NCI-H187 (cell line): ENCODE results near the gene NBDY.

ENCODE experiments used
- DNase-seq, 2 experiments: peaks; one replicate each; lab custom pipeline; 2025; lab: John Stamatoyannopoulos, UW

The NBDY gene

DNA sequence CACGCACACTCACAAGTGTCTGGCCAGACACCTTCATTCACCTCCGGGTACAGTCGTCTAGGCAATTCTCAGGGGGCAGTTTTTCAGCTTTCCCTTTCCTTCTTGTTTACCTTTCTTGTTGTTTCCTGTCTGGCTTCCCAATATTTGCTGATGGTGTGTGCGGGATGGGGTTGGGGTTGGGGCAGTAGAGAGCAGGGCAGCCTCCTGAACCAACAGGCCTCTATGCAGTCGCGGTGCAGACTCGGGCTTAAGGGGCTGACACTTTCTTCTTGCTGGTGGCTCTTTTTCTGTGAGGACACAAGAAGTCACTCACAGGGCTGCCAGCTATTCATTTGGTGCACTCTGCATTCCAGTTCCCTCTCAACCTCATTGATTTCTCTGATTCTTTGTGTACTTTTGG is 56.4 kb downstream of the NBDY start:
- no peak for DNase-seq

- no peak for DNase-seq
Observed at GRCh38 chrX:56786889-56787733, 58.1 kb downstream of the NBDY start.

DNA sequence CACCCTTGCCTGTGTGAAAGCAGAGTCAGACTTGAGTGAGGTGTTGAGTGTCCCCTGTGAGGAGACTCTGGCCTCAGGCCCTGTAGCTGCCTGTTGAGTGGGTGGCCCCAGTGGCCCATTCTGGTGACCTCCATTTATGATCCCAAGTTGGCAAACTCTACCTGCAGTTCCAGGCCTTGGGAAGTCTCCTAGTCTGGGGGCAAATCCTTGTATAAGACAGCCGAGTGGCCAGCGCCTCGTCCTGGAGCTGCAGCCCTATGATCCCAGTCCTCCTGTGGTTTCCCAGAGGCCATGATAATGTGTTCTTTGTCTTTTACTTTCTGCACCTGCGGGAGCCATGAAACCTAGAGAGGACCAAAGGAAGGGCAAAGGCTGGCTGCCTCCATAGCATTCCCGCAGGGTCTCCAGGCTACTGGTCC is 58.7 kb downstream of the NBDY start:
- no peak for DNase-seq

DNA sequence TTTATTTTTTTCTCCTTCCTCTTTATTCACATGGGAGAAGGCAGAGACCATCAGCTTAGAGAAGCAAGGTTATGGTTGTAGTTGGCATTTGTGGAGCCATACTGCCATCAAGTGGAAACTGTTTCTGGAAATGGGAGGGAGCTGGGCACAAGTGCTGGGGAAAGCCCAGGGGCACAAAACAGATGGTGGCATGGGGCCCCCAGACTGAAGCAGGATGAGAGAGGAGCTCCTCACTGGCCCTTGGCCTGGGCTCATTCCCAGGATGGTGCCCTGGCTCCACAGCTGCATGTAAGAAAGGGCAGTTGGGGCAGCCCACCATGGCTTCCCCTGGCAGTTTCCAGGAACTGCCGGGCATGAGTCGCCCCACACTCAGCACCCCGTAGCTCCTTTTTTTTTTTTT is 59.2 kb downstream of the NBDY start:
- no peak for DNase-seq

DNA sequence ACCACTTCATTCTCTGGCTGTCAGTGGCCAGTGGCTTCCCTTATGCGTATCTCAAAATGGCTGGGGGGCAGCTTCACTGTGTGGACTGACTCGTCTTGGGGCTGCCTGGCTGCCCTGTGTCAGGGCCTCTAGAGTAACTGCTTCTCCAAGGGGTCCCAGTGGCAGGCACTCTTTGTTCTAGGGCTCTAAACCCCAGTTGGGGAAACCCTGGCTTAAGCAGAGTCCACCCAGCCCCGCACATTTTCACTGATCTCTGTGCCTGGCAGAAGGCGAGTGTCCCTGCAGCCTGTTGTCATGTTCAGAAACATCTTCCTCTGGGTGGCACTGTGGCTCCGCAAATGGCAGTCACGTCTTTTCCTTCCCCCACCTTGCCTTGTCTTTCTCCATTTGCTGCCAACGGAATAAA is 59.7 kb downstream of the NBDY start:
- no peak for DNase-seq

DNA sequence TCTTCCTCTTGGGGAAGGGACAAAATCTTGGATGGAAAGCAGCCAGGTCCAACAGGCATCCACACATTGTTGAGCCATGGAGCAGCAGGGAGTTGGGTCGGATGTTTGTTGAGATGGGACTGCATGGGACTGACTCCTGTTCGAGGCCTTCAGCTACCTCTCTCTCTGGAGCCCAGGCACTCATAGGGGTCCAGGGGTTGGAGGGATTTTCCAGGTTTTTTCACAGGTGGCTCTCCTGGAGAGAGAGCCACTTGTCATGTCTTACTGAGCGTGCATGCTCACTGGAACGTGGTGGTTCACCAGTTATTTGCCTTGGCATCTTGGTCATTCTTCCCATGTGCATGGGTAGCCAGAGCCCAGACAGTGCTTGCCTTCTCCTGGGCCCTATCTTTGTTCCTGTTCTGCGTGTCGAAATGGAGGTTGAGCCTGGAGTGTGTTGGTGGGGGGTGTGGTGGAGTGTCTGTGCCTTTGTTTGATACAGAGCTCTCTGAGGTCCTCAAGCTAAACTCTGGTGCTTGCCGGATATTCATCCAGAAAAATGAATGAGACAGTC is 60.6 kb downstream of the NBDY start:
- DNase-seq, result no peak

DNA sequence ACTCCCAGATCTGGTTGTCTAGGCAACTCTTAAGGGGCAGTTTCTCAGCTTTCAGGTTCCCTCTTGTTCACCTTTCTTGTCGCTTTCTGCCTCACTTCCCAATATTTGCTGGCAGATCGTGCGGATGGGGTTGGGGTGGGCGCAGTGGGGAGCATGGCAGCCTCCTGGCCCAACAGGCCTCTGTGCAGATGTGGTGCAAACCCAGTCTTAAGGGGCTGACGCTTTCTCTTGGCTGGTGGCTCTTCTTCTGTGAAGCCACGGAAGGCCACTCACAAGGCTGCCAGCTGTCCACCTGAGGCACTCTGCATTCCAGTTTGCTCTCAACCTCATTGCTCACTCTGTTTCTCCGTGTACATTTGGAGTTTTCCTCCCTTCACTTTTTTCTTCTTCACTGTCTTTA is 61.7 kb downstream of the NBDY start:
- DNase-seq, result no peak

- no peak for DNase-seq
Observed at GRCh38 chrX:56791456-56791855, 62.4 kb downstream of the NBDY start.

GRCh38 chrX:56792270-56793111 is 63.4 kb downstream of the NBDY start:
- no peak for DNase-seq

GRCh38 chrX:56793112-56793430 is 64.0 kb downstream of the NBDY start:
- DNase-seq, result no peak

GRCh38 chrX:56793521-56794320 is 64.7 kb downstream of the NBDY start:
- DNase-seq, result no peak

DNA sequence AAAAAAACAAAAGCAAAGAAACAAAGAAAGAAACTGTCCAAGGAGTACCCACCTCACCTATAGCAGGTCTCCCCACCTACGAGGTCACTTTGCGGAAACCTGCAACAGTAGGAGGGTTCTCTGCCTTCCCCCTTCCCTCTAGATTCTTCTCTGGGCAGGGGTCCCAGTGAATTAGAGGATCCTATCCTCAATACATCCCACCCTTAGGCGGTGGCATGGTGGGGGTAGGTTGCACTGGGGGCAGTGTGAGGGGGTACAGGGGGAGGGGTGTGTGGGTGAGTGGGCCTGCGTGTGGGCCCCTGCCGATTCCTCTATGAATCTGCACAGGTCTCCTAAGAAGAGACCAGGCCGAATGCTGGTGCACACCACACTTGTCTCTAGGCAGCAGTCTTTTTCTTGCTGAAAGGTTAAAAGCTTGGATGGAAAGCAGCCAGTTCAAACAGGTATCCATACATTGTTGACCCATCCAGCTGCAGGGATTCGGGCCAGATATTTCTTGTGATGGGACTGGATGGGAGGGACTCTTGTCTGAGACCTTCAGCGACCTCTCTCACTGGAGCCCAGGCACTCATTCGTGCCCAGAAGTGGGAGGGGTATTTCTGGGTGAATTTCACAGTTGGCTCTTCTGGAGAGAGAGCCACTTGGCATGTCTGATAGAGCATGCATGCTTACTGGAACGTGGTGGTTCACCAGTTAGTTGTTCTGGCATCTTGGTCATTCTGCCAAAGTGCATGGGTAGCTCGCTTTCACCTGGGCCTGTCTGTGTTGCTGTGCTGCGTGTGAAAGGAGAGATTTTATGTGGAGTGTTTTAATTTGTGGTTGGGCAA is 65.6 kb downstream of the NBDY start:
- no peak for DNase-seq

DNA sequence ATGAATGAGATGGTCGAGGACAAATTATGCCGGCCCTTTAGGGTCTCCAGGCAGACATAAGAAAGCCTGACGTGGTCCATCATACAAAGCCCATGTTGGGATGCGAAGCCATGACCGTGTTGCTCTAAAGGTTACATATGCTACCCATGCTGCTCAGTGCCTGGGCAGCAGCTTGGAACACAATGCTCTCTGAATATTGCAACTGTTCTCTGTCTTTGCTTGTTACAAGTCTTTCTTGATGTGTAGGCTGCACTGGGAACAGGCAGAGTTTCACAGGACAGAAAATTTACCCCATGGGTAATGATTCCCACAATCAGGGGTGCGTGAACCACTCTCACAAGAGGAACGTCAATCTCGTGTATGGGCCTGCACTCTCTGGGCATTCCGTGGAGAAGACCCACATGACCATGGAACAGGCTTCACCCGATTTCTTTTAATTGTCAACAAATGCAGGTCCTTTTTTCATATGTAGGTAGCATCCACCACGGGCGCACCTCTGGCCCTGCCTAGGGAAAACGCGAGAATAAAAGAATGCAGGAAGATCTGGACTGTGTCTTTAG is 66.3 kb downstream of the NBDY start:
- DNase-seq, result no peak

- DNase-seq, result no peak
Observed at GRCh38 chrX:56796641-56797395, 67.8 kb downstream of the NBDY start.

DNA sequence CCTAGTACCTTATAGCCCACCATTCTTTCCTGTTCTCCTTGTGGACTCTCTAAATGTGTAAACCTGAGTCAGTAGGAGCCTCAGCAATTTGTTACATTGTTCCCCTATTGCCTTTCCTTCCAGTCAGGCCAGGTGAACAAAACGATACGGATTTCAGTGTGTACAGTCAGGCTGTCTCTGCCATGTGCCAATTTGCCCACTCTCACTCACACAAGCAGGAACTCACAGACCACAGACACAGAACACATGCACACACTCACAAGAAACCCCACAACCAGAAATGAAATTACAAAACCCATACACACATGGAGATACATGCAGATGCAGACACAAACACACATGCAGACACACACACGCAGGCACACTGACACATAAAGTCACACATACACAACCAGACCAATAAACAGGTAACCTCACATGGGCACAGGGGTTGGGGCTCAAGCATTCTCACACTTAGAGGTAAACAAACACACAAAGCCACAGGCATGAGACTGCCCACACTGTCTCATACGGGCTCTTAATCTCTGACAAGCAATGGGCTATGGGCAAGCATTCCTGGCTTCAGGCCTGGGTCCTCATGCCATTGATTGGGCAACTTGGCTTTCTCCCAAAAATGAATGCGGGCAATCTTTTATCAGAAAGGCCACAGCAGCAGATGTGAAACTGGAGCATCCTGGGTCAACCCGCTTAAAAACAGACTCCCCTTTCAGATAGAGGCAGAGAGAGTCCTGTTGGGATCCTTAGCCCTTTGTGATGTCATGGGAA is 68.7 kb downstream of the NBDY start:
- no peak for DNase-seq

DNA sequence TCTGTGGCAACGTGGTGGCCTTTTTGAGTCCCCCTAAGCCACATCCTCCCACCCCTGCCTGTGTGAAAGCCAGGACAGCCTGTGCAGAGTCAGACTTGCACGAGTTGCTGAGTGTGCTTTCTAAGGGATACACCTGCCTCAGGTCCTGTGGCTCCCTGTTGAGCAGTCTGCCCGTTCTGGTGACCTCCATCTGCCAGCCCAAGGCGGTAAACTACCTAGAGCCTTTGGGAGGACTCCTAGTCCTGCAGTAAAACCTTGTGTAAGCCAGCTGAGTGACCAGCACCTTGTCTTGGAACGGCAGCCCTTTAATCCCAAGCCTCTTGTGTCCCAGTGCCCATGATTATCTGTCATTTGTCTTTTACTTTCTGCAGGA is 69.3 kb downstream of the NBDY start:
- no peak for DNase-seq

GRCh38 chrX:56798866-56799758 is 70.1 kb downstream of the NBDY start:
- DNase-seq, result no peak

DNA sequence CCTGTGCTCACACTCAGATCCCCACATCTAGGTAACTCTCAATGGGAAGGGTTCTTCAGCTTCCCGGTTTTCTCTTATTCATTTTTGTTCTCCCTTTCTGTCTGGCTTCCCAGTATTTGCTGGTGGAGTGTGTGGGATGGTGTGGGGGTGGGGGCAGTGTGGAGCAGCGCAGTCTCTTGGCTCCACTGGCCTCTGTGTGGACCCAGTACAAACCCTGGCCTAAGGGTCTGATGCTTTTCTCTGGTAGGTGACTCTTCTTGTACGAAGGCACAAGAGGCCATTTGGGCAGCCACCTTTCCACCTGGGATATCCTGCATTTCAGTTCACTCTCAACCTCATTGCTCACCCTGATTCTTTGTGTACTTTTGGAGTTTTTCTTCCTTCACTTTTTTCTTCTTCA is 71.3 kb downstream of the NBDY start:
- no peak for DNase-seq

DNA sequence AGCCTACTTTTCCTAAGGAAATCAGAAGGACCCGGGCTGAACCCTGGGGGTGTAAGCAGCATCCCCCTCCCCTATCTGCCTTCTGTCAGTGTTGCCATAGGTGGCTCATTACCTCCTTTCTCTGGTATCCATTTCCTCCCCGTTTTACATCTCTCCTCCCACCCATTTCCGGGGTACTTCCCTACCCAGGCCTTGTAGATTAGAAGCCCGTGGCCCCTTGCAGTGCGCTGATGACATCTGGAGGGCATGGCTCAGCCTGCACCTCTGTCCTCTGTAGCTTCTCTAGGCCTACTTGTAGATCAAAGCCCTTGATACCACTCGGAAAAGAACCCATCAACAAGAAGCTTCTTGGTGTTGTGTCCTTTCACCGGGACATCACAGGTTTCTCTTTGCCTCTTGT is 71.8 kb downstream of the NBDY start:
- DNase-seq, result no peak
